Measurements from ENCODE around the gene UBA7. TPM values are rescaled to one million over a fixed set of nuclear protein-coding genes. Genes with fewer than 3 reads are reported as not detected.
"Not testable (repeated sequence)": the region's sequence is repeated elsewhere in the genome, so short reads cannot be mapped to it uniquely, and the experiment has no call there.

Gene UBA7
- polyA plus RNA-seq, 1 experiment: 62.5 TPM

GRCh38 chr3:49840388-49840787, 26.6 kb upstream of the UBA7 start:
- no peak for DNase-seq (ENCODE audit: low read depth)
- H3K36me3 ChIP-seq (ENCODE audit: control insufficient read depth, insufficient read depth, low read length): no peaks in the 10 kb centered on the region; the same call in none of the 2 replicates
- no peak for TF ChIP-seq CTCF (IDR thresholded peaks at IDR 0.05; ENCODE audit: insufficient read depth, low read depth, low read length)
- no peak overlapping the region for H3K4me3 ChIP-seq (ENCODE audit: low read depth, low read length)
- CTCF ChIA-PET: interaction anchor here (0.7 to 12.2 kb wide), 12 partner anchors 9 to 301 kb away, joined by 3 to 287 read pairs (median 10); partner anchors contain the start of genes CAMKV, CDHR4, INKA1 and UBA7
- POLR2A ChIA-PET: no interaction called here
- no peaks in the 10 kb centered on the region for H3K27me3 ChIP-seq (ENCODE audit: control insufficient read depth, insufficient read depth, low read length)

GRCh38 chr3:49839193-49839809, 25.5 kb upstream of the UBA7 start:
- TF ChIP-seq CTCF (IDR thresholded peaks at IDR 0.05; ENCODE audit: insufficient read depth, low read depth, low read length): peak; percentile 89
- CTCF ChIA-PET: interaction anchor here (0.7 to 12.2 kb wide), 32 partner anchors 8 to 317 kb away, joined by 3 to 287 read pairs (median 4); partner anchors contain the start of genes AMIGO3, CAMKV, CDHR4 and INKA1
- H3K27me3 ChIP-seq (ENCODE audit: control insufficient read depth, insufficient read depth, low read length): no peaks in the 10 kb centered on the region
- POLR2A ChIA-PET: no interaction called here
- peak; percentile 16 for DNase-seq (ENCODE audit: low read depth)
- H3K36me3 ChIP-seq (ENCODE audit: control insufficient read depth, insufficient read depth, low read length): no peaks in the 10 kb centered on the region; the same call in none of the 2 replicates
- H3K4me3 ChIP-seq (ENCODE audit: low read depth, low read length): no peak overlapping the region

GRCh38 chr3:49831341-49831740, 17.6 kb upstream of the UBA7 start:
- Histone ChIP-seq H3K27me3 (ENCODE audit: control insufficient read depth, insufficient read depth, low read length) (no peaks in the 10 kb centered on the region), H3K4me3 (ENCODE audit: low read depth, low read length) (no peak overlapping the region), H3K36me3 (ENCODE audit: control insufficient read depth, insufficient read depth, low read length) (peaks cover 5% of the 10 kb centered on the region)
- CTCF ChIA-PET: interaction anchor here (0.6 to 12.2 kb wide), 4 partner anchors 8 to 26 kb away, joined by 3 to 287 read pairs (median 12); partner anchors contain the start of genes CDHR4 and INKA1
- no peak for DNase-seq (ENCODE audit: low read depth)
- POLR2A ChIA-PET: no interaction called here
- no peak for TF ChIP-seq CTCF (IDR thresholded peaks at IDR 0.05; ENCODE audit: insufficient read depth, low read depth, low read length)

GRCh38 chr3:49826016-49826415, 12.3 kb upstream of the UBA7 start:
- Histone ChIP-seq H3K27me3 (ENCODE audit: control insufficient read depth, insufficient read depth, low read length) (no peaks in the 10 kb centered on the region), H3K4me3 (ENCODE audit: low read depth, low read length) (no peak overlapping the region), H3K36me3 (ENCODE audit: control insufficient read depth, insufficient read depth, low read length) (peaks cover 5% of the 10 kb centered on the region)
- POLR2A ChIA-PET: interaction anchor here (0.6 kb wide), 1 partner anchor 410 kb away, joined by 5 read pairs; no protein-coding TSS in a partner anchor
- CTCF ChIA-PET: interaction anchor here (1.0 to 1.2 kb wide), 2 partner anchors 10 to 23 kb away, joined by 3 to 4 read pairs; partner anchors contain the start of gene INKA1
- no peak for TF ChIP-seq CTCF (IDR thresholded peaks at IDR 0.05; ENCODE audit: insufficient read depth, low read depth, low read length)
- DNase-seq (ENCODE audit: low read depth): no peak

- H3K4me3 ChIP-seq (ENCODE audit: low read depth, low read length); H3K36me3 ChIP-seq (ENCODE audit: control insufficient read depth, insufficient read depth, low read length); H3K27me3 ChIP-seq (ENCODE audit: control insufficient read depth, insufficient read depth, low read length); POLR2A ChIA-PET; DNase-seq (ENCODE audit: low read depth): not testable (repeated sequence)
- CTCF ChIA-PET: interaction anchor here (1.0 kb wide), 1 partner anchor 16 kb away, joined by 3 read pairs; no protein-coding TSS in a partner anchor
These were observed 9.4 kb upstream of the UBA7 start for GRCh38 chr3:49823131-49823530.
